Measurements from ENCODE around the gene CRYGD.

CRYGD gene

DNA sequence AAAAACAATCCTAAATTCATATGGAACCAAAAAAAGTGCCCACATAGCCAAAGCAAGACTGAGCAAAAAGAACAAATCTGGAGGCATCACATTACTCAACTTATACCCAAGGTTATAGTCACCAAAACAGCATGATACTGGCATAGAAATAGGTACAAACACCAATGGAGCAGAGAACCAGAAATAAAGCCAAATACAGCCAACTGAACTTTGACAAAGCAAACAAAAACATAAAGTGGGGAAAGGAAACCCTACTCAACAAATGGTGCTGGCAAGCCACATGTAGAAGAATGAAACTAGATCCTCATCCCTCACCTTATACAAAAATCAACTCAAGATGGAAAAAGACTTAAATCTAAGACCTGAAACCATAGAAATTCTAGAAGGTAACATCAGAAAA, 40.5 kb downstream of the CRYGD start:
- peaks cover 9% of the 10 kb centered on the region for H3K27me3 ChIP-seq (ENCODE audit: low read depth, low read length)
- no peak overlapping the region for H3K4me3 ChIP-seq (ENCODE audit: low read length)
- no peak for TF ChIP-seq CTCF (IDR thresholded peaks at IDR 0.05; ENCODE audit: low read depth, low read length)
- no peak for TF ChIP-seq EZH2phosphoT487 (IDR thresholded peaks at IDR 0.05; ENCODE audit: low read depth)
- no peaks in the 10 kb centered on the region for H3K4me1 ChIP-seq (ENCODE audit: low read length)
- no peak overlapping the region for H2AFZ ChIP-seq (ENCODE audit: low read depth, low read length)
- no peaks in the 10 kb centered on the region for H3K79me2 ChIP-seq (ENCODE audit: low read length)
- H3K9me3 ChIP-seq (ENCODE audit: insufficient read depth, low read length), result no peaks in the 10 kb centered on the region
- H4K20me1 ChIP-seq (ENCODE audit: insufficient read depth, low read length), result no peaks in the 10 kb centered on the region
- H3K4me2 ChIP-seq (ENCODE audit: low read length), result no peak overlapping the region
- no peak overlapping the region for H3K9ac ChIP-seq (ENCODE audit: low read length)
- H3K36me3 ChIP-seq (replicated peaks; ENCODE audit: low read depth, low read length), result no peaks in the 10 kb centered on the region
- no peak overlapping the region for H3K27ac ChIP-seq (ENCODE audit: low read length)

DNA sequence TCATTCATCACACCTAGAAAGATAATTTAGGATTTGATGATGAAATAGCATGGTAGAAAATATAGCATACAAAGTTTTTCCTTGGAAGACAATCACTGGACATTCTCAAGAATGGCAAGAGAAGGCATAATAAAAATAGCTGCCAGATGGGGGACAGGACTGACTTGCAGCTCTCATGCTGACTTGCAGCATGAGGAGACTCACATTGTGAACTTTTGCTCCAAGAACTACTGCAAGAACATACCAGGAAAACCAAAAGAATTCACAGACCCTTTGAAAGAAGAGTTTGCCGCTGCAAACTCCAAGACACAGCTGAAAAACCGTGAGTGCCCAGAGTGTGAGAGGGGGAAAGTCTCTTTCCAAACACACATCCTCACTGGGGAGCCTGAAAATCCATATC, 47.0 kb downstream of the CRYGD start:
- no peaks in the 10 kb centered on the region for H3K36me3 ChIP-seq (replicated peaks; ENCODE audit: low read depth, low read length)
- H3K79me2 ChIP-seq (ENCODE audit: low read length), result no peaks in the 10 kb centered on the region
- no peak overlapping the region for H3K4me2 ChIP-seq (ENCODE audit: low read length)
- H3K27me3 ChIP-seq (ENCODE audit: low read depth, low read length), result peaks cover 14% of the 10 kb centered on the region
- no peaks in the 10 kb centered on the region for H3K9me3 ChIP-seq (ENCODE audit: insufficient read depth, low read length)
- H2AFZ ChIP-seq (ENCODE audit: low read depth, low read length), result no peak overlapping the region
- TF ChIP-seq EZH2phosphoT487 (IDR thresholded peaks at IDR 0.05; ENCODE audit: low read depth) (no peak), CTCF (IDR thresholded peaks at IDR 0.05; ENCODE audit: low read depth, low read length) (no peak)
- H3K4me1 ChIP-seq (ENCODE audit: low read length), result no peaks in the 10 kb centered on the region
- H4K20me1 ChIP-seq (ENCODE audit: insufficient read depth, low read length), result no peaks in the 10 kb centered on the region
- no peak overlapping the region for H3K27ac ChIP-seq (ENCODE audit: low read length)
- no peak overlapping the region for H3K9ac ChIP-seq (ENCODE audit: low read length)
- H3K4me3 ChIP-seq (ENCODE audit: low read length), result no peak overlapping the region

- H2AFZ ChIP-seq (ENCODE audit: low read depth, low read length), result no peak overlapping the region
- no peak overlapping the region for H3K4me2 ChIP-seq (ENCODE audit: low read length)
- no peak overlapping the region for H3K9ac ChIP-seq (ENCODE audit: low read length)
These were observed 49.5 kb downstream of the CRYGD start for GRCh38 chr2:208074610-208075356.

More at GRCh38 chr2:208074610-208075356, 49.5 kb downstream of the CRYGD start:
- Histone ChIP-seq H3K4me1 (ENCODE audit: low read length) (no peaks in the 10 kb centered on the region), H3K27me3 (ENCODE audit: low read depth, low read length) (peaks cover 14% of the 10 kb centered on the region), H3K4me3 (ENCODE audit: low read length) (no peak overlapping the region), H3K9me3 (ENCODE audit: insufficient read depth, low read length) (no peaks in the 10 kb centered on the region), H3K79me2 (ENCODE audit: low read length) (no peaks in the 10 kb centered on the region), H3K27ac (ENCODE audit: low read length) (no peak overlapping the region), H3K36me3 (replicated peaks; ENCODE audit: low read depth, low read length) (no peaks in the 10 kb centered on the region), H4K20me1 (ENCODE audit: insufficient read depth, low read length) (no peaks in the 10 kb centered on the region)
- TF ChIP-seq CTCF (IDR thresholded peaks at IDR 0.05; ENCODE audit: low read depth, low read length) (no peak), EZH2phosphoT487 (IDR thresholded peaks at IDR 0.05; ENCODE audit: low read depth) (no peak)
